ENCODE data around the gene COLEC12.

DNA sequence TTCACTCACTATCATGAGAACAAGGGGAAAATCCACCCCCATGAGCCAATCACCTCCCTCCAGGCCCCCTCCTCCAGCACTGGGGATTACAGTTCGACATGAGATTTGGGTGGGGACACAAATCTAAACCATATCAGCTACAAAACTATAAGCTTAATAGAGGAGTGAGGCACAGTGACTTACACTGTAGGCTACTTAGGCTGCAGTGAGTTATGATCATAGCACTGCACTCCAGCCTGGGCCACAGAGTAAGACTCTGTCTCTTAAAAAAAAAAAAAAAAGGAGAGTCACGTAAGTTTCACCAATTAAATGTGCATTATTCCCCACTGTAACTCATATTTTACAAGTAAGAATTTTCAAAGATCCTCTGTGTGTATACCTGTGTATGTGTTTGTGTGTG lies 26.2 kb upstream of the COLEC12 start:
- TF ChIP-seq POLR2A (IDR thresholded peaks at IDR 0.05; ENCODE audit: low read length), result no peak
- no peak for TF ChIP-seq GATA1 (IDR thresholded peaks at IDR 0.05; ENCODE audit: low read depth, low read length)
